Fibroblast of peridontal ligament (primary cell): ENCODE data around the gene FBP2.
"Not testable (repeated sequence)": the region's sequence is repeated elsewhere in the genome, so short reads cannot be mapped to it uniquely, and the experiment has no call there.

Experiments used
- DNase-seq: peaks from one replicate; pipeline ENCODE4 v3.0.0-alpha.2; 2010; ENCODE audit errors: extremely low read depth

FBP2 gene

GRCh38 chr9:94563548-94563947 is 30.1 kb downstream of the FBP2 start:
- DNase-seq: no peak

GRCh38 chr9:94560237-94560636 is 33.4 kb downstream of the FBP2 start:
- DNase-seq: no peak

GRCh38 chr9:94557376-94557775 is 36.2 kb downstream of the FBP2 start:
- no peak for DNase-seq

- no peak for DNase-seq
Measured at GRCh38 chr9:94554439-94555331, 38.9 kb downstream of the FBP2 start, which contains the start of gene PCAT7. TSS of gene PCAT7 (plus strand) at chr9:94555083.

- DNase-seq: no peak
Measured at GRCh38 chr9:94554078-94554438, 39.6 kb downstream of the FBP2 start.

GRCh38 chr9:94553029-94553938 is 40.3 kb downstream of the FBP2 start:
- no peak for DNase-seq

- DNase-seq: no peak
Measured at GRCh38 chr9:94545940-94546339, 47.7 kb downstream of the FBP2 start.

- DNase-seq: not testable (repeated sequence)
Measured at GRCh38 chr9:94544335-94544734, 49.3 kb downstream of the FBP2 start.

GRCh38 chr9:94538908-94539307 is 54.7 kb downstream of the FBP2 start:
- DNase-seq: no peak

GRCh38 chr9:94534901-94535300 is 58.7 kb downstream of the FBP2 start:
- DNase-seq: no peak

- no peak for DNase-seq
Measured at GRCh38 chr9:94533601-94534000, 60.0 kb downstream of the FBP2 start.

- DNase-seq: no peak
Measured at GRCh38 chr9:94533155-94533554, 60.5 kb downstream of the FBP2 start.

GRCh38 chr9:94528886-94529285 is 64.7 kb downstream of the FBP2 start:
- no peak for DNase-seq

- DNase-seq: no peak
Measured at GRCh38 chr9:94526951-94527350, 66.7 kb downstream of the FBP2 start.

- DNase-seq: no peak
Measured at GRCh38 chr9:94526271-94526670, 67.4 kb downstream of the FBP2 start.

GRCh38 chr9:94525396-94526035 is 68.1 kb downstream of the FBP2 start:
- no peak for DNase-seq

GRCh38 chr9:94517254-94517653 is 76.4 kb downstream of the FBP2 start:
- no peak for DNase-seq

- no peak for DNase-seq
Measured at GRCh38 chr9:94514722-94515121, 78.9 kb downstream of the FBP2 start.

- DNase-seq: no peak
Measured at GRCh38 chr9:94511955-94512265, 81.7 kb downstream of the FBP2 start.

- DNase-seq: no peak
Measured at GRCh38 chr9:94511134-94511954, 82.3 kb downstream of the FBP2 start.
